Ovary (tissue), 3 donors: Measurements from ENCODE around the gene PCDH17.

ENCODE experiments used
- EP300 ChIP-seq: sonication (generic); formaldehyde crosslinking; IDR thresholded peaks from one replicate; pipeline ENCODE4 v1.6.1; 2017; ENCODE audit warnings: antibody characterized with exemption
- POLR2A ChIP-seq: fragments of 450-650 bp; IDR thresholded peaks from one replicate; pipeline ENCODE4 v1.6.1; 2017; ENCODE audit warnings: antibody characterized with exemption, mild to moderate bottlenecking, moderate library complexity
- TF ChIP-seq, protein P1 (sequence below), 3 donors: fragments of 450-650 bp in 2 of 3; fragments of 200-600 bp in 1 of 3; IDR thresholded peaks; one replicate each; pipeline versions ENCODE4 v1.5.1 to v1.8.0; 2016 to 2022; ENCODE audit warnings: antibody characterized with exemption in 3 of 3, mild to moderate bottlenecking in 1 of 3
- donor health status: DM: no; HTN: no; CAD: no.

DNA sequence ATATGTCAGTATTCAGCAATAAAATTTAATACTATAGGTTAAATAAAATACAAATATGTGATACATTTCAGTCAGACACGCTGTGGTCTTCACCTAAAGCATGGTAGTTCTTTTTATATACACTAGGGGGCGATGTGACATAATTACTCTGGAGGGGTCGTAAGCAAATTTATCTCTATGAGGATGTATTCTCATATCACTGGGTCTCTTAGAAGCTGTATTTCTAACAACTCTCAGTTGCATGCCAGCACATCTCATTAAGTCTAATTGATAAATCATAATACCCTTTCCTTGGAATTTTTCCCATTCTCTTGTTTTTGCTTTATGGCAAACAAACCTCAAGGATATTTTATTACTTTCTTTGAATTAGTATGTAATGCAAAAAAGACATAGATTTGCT is 3.9 kb upstream of the PCDH17 start:
- TF ChIP-seq, protein P1, sequence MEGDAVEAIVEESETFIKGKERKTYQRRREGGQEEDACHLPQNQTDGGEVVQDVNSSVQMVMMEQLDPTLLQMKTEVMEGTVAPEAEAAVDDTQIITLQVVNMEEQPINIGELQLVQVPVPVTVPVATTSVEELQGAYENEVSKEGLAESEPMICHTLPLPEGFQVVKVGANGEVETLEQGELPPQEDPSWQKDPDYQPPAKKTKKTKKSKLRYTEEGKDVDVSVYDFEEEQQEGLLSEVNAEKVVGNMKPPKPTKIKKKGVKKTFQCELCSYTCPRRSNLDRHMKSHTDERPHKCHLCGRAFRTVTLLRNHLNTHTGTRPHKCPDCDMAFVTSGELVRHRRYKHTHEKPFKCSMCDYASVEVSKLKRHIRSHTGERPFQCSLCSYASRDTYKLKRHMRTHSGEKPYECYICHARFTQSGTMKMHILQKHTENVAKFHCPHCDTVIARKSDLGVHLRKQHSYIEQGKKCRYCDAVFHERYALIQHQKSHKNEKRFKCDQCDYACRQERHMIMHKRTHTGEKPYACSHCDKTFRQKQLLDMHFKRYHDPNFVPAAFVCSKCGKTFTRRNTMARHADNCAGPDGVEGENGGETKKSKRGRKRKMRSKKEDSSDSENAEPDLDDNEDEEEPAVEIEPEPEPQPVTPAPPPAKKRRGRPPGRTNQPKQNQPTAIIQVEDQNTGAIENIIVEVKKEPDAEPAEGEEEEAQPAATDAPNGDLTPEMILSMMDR (IDR thresholded peaks at IDR 0.05) = no peak
- TF ChIP-seq POLR2A (no peak), EP300 (no peak)
